Measurements from ENCODE around the gene DDB1.

DNA sequence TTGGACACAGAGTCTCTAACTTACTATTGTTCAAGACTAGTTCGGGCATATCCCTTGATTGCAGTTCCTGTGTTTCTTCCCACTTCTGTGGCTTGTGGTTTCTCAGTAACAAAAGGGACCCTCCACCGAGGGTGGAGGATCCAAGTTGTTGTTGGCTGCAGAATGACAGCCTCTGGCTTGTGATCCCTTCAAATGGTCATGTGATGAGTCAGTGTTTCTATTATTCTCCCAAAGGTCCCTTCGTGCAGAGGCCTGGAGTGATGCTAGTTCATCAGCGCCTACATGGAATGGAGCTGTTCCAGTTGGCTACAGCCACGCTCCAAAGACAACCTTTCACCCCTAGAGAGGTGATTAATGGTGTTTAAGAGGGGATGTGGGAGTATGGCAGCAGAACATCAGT, 35.2 kb downstream of the DDB1 start:
- TF ChIP-seq GATA2 (IDR thresholded peaks at IDR 0.05; ENCODE audit: low read depth, low read length) (no peak), GATA3 (IDR thresholded peaks at IDR 0.05; ENCODE audit: low read depth, low read length) (no peak)
